Stimulated activated CD8-positive, alpha-beta memory T cell treated with anti-CD3 and anti-CD28 coated beads, Interleukin-4, amount 100 ng/mL, for 24 hours (primary cell): ENCODE results near the gene FIBP.
A peak's percentile ranks its signal among the peaks of the same experiment; 100 is the strongest.

ENCODE experiments used
- DNase-seq: peaks from one replicate; pipeline ENCODE4 v3.0.0-alpha.2; 2020; ENCODE audit warnings: low read depth

FIBP gene

GRCh38 chr11:65890324-65891218, 2.3 kb upstream of the FIBP start, which contains the start of gene CCDC85B:
TSS of gene CCDC85B (plus strand) at chr11:65890673. CDS start at chr11:65890784, 111 bp downstream.
- DNase-seq: peak; percentile 97

- DNase-seq: no peak
These were observed 528 bp downstream of the FIBP start for GRCh38 chr11:65887723-65888162.

- DNase-seq: no peak
These were observed 1.2 kb downstream of the FIBP start for GRCh38 chr11:65886826-65887722.

DNA sequence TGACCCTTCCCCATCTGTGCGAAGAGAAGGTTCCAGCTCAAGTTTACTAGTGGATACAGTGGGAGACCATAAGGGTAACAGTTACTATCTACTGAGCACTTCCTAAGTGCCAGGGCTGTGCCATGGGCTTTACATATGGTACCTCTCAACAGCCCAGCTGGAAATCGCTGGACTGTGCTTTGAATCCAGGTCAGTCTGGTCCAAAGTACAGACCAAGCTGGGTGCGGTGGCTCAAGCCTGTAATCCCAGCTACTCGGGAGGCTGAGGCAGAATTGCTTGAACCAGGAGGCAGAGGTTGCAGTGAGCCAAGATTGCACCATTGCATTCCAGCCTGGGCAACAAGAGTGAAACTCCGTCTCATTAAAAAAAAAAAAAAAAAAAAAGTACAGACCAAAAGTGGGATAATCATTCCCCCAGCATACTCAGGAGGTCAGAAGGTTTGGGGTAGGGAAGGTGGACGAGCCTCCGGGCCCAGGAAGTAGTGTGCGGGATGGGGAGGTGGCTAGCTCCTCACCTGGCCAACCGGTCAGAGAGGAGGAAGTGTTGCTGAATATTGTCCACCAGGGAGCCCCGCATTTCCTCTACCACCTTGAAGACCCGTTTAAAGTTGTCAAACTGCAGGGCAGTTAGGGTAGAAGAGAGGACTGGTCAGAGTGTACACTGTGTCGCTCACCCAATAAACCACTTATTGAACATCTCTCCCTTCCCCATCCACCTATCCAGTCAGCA, 2.3 kb downstream of the FIBP start:
- DNase-seq: no peak

DNA sequence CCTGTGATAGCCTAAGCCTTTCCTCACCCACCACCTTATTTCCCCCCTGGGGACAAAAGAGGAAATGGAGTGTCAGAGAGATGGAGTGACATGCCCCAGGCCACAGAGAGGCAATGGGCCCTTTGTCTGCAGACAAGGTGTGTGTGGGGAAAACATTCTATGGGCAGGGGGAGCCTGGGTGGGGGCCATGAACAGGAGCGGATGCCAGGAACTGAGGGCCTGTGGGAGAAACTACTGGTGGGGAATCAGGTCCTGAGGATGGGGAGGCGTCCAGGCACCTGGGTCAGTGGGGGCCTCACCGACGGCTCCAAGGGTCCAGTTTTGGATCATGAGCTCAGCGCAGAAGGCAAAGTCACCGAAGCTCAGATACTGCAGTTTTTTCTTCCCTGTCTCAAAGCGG, 3.0 kb downstream of the FIBP start:
- DNase-seq: no peak

DNA sequence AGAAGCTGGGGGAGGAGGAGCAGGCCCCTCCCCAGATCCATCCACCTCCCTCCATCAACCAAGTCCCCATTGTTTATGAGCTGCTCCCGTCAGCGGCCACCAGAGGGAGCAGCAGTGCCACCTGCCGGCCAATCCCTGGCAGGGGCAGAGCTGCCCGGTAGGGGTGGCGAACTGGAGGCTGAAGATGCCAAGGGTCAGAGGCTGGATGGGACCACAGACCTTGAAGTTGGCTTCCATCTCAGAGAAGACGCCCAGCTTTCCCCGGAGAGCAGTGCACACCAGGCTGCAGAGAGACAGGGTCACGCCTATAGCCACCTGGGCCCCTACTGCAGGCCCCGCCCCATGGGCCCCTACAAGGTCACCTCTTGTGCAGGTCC, 3.6 kb downstream of the FIBP start:
- peak; percentile 70 for DNase-seq

DNA sequence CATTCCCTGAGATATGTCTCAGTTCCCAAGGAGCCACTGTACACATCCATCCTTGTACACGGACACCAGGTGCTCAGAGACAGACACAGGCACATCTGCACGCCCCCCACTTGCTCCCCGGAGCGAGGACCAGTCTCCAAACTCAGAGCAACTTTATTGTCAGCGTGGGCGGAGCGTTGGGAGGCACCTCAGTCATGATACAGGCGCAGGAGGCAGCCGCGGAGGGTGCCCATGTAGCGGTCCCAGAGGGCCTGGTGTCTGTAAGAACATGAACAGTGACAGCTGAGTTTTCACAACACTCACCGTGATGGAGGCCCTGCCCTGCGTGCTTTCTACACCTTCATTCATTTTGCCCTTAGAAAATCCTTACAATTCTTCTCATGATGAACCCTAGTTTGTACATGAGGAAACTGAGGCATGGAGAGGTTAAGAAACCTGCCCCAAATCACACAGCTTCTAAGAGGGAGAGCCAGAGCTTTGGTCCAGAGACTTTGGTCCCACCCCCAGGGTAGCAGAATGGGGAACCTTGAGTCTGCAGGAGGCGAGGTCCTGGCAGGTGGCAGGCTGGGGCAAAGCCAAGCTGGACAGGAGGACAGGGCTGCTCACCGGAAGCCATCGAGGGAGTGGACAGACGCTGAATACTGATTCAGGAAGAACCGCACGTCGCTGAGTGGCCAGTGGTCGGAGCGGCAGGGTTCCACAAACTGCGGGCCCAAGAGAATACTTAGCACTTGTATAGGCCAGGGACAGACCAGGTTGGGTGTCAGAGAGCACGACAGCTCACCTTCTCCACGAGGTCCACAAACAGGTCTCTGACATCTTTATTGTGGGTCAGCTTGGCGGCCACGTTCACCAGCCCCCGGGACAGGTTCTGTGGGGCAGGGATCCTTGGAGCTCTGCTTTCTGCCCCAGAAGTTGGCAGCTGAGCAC, 4.2 kb downstream of the FIBP start:
- no peak for DNase-seq

DNA sequence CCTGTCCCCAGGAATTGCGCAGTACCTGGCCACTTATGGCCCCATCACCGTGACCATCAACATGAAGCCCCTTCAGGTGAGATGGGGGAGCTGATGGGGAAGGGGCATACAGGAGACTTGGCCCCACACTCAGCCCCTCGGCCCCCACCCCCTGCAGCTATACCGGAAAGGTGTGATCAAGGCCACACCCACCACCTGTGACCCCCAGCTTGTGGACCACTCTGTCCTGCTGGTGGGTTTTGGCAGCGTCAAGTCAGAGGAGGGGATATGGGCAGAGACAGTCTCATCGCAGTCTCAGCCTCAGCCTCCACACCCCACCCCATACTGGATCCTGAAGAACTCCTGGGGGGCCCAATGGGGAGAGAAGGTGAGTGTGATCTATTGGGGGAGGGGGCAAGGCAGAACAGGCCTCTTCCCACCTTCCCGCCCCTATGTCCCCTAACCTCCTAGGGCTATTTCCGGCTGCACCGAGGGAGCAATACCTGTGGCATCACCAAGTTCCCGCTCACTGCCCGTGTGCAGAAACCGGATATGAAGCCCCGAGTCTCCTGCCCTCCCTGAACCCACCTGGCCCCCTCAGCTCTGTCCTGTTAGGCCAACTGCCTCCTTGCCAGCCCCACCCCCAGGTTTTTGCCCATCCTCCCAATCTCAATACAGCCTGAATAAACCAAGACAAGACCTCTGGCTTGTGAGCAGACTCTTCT, 5.1 kb downstream of the FIBP start:
- DNase-seq: no peak

DNA sequence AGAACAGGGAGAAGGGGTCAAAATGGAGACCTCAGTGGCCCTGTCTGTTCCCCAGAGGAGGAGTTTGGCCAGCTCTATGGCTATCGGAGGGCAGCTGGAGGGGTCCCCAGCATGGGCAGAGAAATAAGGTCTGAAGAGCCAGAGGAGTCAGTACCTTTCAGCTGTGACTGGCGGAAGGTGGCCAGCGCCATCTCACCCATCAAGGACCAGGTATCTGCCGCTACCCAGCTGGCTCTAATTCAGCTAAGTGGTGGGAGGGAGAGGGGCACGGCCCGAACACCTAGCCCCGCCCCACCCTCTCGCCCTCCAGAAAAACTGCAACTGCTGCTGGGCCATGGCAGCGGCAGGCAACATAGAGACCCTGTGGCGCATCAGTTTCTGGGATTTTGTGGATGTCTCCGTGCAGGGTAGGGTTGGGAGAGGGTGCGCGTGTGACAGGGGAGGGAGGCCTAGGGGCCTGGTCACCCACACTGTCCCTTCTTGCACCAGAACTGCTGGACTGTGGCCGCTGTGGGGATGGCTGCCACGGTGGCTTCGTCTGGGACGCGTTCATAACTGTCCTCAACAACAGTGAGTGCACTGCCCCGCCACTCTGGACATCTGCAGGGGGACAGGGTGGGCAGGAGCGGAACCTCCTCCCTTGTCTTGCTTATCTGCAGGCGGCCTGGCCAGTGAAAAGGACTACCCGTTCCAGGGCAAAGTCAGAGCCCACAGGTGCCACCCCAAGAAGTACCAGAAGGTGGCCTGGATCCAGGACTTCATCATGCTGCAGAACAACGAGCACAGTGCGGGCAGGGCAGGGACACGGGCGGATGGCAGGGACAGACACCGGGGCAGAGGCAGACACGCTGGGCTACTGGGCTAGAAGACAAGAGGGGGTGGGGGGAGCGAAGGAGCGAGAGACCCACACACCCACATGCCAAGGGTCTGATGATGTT, 5.9 kb downstream of the FIBP start:
- DNase-seq: no peak

DNA sequence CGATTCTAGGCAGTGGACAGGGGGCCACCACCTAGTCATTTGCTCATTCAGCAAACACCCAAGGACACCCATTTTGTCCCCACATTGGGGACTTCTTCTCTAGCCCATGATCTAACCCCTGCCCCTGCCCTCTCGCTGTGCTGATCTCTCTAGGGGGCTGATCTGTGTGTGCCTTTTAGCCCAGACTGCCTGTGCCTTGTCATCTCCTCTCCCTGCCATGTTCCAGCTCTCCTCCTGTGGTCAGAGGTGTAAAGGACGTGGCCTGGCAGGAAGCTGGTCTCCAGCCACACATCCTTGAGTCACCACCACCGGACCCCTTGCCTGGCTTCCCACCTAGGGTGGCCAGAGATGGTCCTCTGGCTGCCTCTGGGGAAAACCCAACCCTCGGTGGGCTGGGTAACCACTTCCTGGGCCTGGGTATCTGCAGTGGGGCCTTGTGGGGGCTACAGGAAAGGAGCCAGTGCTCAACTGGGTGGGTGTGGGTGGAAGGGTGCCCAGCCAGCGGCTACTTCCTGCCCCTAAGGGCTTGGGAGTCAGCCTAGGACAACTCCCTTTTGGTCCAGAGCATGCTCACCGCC, 7.3 kb downstream of the FIBP start:
- no peak for DNase-seq

- no peak for DNase-seq
These were observed 8.2 kb downstream of the FIBP start for GRCh38 chr11:65880027-65880426.

- DNase-seq: peak; percentile 45
These were observed 8.7 kb downstream of the FIBP start, which contains the start of gene CTSW for GRCh38 chr11:65879617-65880016. TSS of gene CTSW (plus strand) at chr11:65879837. CDS start at chr11:65879855, 18 bp downstream.

- peak; percentile 91 for DNase-seq
These were observed 14.7 kb downstream of the FIBP start for GRCh38 chr11:65873318-65874156.

DNA sequence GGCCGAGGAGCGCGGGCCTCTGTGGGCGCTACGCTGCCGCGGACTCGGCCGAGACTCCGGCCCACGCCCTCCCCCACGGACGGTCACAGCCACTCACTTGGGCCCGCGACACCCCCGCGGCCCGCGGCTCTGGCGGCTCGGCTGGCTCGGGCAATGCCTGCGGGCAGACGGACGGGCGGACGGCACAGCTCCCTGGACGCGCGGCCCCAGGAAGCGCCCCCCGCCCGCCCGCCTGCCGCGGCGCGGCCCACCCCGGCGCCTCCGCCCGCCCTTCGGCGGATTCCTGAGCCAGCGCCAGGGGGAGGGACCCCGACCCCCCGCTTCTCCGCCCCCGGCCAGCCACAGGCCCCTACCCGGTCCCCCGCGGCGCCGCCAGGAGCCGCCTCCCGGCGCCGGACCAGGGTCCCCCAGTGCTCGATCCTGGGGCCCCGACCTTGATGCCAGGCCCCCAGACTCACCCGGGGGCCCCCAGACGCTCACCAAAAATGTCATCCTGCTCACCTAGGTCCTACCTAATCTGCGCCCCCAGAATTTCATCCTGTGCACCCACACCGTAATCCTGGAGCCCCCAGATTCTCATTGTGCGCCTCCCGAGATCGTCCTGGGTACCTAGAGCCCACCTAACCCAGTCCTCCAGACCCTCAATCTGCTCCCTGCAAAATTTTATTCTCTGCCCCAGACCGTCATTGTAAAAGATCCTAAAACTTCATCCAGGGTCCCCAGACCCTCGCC, 15.5 kb downstream of the FIBP start, which contains the start of gene EFEMP2:
Gene EFEMP2, minus strand, starts transcription at position 215 of the 732 bp plus-strand sequence. CDS start 446 bp downstream, outside the sequence.
- DNase-seq: no peak

- DNase-seq: no peak
These were observed 16.3 kb downstream of the FIBP start for GRCh38 chr11:65871811-65872548.
